Panc1 (cell line): ENCODE data around the gene ONECUT1. TPM values are rescaled to one million over a fixed set of nuclear protein-coding genes. Genes with fewer than 3 reads are reported as not detected.

Source experiments
- ATAC-seq: fragments of 200-7000 bp; cut with Tn5 transposase; 2 replicates; pipeline ENCODE4 v1.9.1; 2020; ENCODE audit warnings: mild to moderate bottlenecking, moderate library complexity
- BruUV-seq: library from RNA; stranded (reverse); fragments of 400-500 nt; replicated peaks from 2 replicates; lab custom pipeline; 2021; lab: Mats Ljungman, UMichigan
- CTCF ChIA-PET: fragments of 300-600 bp; sonication (Branson Sonifier 250); formaldehyde crosslinking; loops from one replicate; lab custom pipeline; 2022; ENCODE audit warnings: antibody characterized with exemption; lab: Charles Lee
- POLR2A ChIA-PET: fragments of 300-600 bp; sonication (Branson Sonifier 250); formaldehyde crosslinking; loops from one replicate; lab custom pipeline; 2022; ENCODE audit warnings: antibody characterized with exemption; lab: Charles Lee
- DNase-seq: peaks from one replicate; pipeline ENCODE4 v3.0.0-alpha.2; 2010; ENCODE audit warnings: low read depth, low spot score
- H3K27ac ChIP-seq: 2 replicates; pipeline ENCODE4 v1.5.1; 2011; ENCODE audit warnings: mild to moderate bottlenecking, low read length, inconsistent platforms
- H3K27me3 ChIP-seq: fragments of 200-500 bp; sonication (Bioruptor generic); 2 replicates; pipeline ENCODE4 v1.6.0; 2014; ENCODE audit warnings: low read length, inconsistent platforms; ENCODE audit not compliant: control insufficient read depth, insufficient read depth
- H3K36me3 ChIP-seq: fragments of 200-500 bp; sonication (Bioruptor generic); 2 replicates; pipeline ENCODE4 v1.5.1; 2014; ENCODE audit warnings: inconsistent platforms, mild to moderate bottlenecking, low read length, moderate library complexity; ENCODE audit not compliant: control insufficient read depth, insufficient read depth
- H3K4me1 ChIP-seq: 2 replicates; pipeline ENCODE4 v1.5.1; 2011; ENCODE audit warnings: inconsistent platforms, mild to moderate bottlenecking, low read length, moderate library complexity; ENCODE audit not compliant: control insufficient read depth, insufficient read depth
- H3K4me3 ChIP-seq, 2 experiments: 2 replicates each; pipeline ENCODE4 v1.5.1; 2011 to 2012; ENCODE audit warnings: low read depth in 2 of 2, low read length in 2 of 2, mild to moderate bottlenecking in 2 of 2, inconsistent platforms in 1 of 2, moderate library complexity in 1 of 2
- H3K9me3 ChIP-seq: fragments of 200-500 bp; sonication (Bioruptor generic); 2 replicates; pipeline ENCODE4 v1.5.1; 2014; ENCODE audit warnings: low read depth, mild to moderate bottlenecking, inconsistent platforms, low read length, moderate library complexity; ENCODE audit not compliant: control insufficient read depth, insufficient read depth
- POLR2AphosphoS5 ChIP-seq: IDR thresholded peaks from 2 replicates; pipeline ENCODE4 v1.6.1; 2012; ENCODE audit warnings: mild to moderate bottlenecking, low read depth, low read length, moderate library complexity
- SIN3A ChIP-seq: IDR thresholded peaks from 2 replicates; pipeline ENCODE4 v1.6.1; 2012; ENCODE audit warnings: low read depth, mild to moderate bottlenecking, low read length, moderate library complexity, borderline replicate concordance; ENCODE audit not compliant: insufficient read depth
- TCF7L2 ChIP-seq: IDR thresholded peaks from 2 replicates; pipeline ENCODE4 v1.6.1; 2011; ENCODE audit warnings: mild to moderate bottlenecking, low read depth, low read length, inconsistent platforms
- in situ Hi-C: cut with HindIII; loops from 2 replicates; pipeline ENCODE4 v1.10.0; 2016; ENCODE audit warnings: low sequenced_read_pairs, low pct_unique_long_range_greater_than_20kb
- intact Hi-C: fragments of 100-400 bp; cut with micrococcal nuclease; formaldehyde crosslinking; loops from one replicate; pipeline ENCODE4 v1.10.0; 2022; ENCODE audit not compliant: unreplicated experiment
- total RNA-seq: library from RNA; stranded (reverse); gene quantifications from one replicate; pipeline ENCODE4 v1.2.1, GENCODE V29; 2021; ENCODE audit not compliant: unreplicated experiment
- TF ChIP-seq, protein P1 (sequence below): fragments of 450-650 bp; IDR thresholded peaks from 2 replicates; pipeline ENCODE4 v1.5.1; 2017; ENCODE audit warnings: mild to moderate bottlenecking
- TF ChIP-seq, protein P2 (sequence below), 2 experiments: IDR thresholded peaks; 2 replicates each; pipeline ENCODE4 v1.6.1; 2011 to 2012; ENCODE audit warnings: low read depth in 2 of 2, control low read depth in 1 of 2, low read length in 1 of 2, mild to moderate bottlenecking in 1 of 2, moderate library complexity in 1 of 2; ENCODE audit not compliant: insufficient read depth in 1 of 2

Gene ONECUT1
- total RNA-seq, 1 experiment from 2014 or later = 0.18 TPM

DNA sequence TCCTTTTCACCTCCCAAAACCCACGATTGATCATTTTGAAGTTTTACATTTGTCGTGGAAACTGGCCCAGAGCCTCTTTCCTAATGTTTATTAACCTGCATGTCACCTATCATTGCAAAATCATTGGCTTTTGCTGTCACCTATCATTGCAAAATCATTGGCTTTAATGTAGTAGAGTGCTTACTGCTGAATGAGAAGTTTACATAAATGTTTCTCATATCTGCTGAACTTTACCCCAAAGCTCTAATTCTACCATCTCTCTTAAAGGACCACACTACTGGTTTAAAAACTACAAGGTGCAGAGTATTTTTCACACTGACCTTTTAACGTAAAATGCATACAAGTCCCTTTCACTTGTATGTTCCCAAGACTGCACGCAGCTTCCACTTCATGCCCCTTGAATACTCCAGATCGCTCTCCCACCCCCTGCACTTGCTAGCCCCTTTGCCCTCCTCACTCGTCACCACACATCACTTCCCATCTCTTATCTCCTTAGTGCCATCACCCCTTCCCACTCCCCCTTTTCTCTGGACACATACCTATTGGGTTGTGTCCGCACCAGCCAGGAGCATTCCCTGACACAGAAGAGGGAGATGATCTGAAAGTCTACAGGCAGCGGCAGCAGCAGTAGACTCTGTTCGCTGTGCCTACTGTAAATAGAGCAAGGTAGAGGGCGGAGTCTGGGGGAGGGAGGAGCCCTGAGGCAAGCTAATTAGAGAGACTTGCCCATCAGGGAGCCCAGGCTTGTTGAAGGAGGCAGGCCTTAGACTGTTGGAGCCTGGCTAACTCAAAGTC is 80.8 kb downstream of the ONECUT1 start:
- no TSS peak for BruUV-seq
- DNase-seq (no peak), ATAC-seq (no peak)
- no peak for TF ChIP-seq SIN3A
- TF ChIP-seq, protein P1, sequence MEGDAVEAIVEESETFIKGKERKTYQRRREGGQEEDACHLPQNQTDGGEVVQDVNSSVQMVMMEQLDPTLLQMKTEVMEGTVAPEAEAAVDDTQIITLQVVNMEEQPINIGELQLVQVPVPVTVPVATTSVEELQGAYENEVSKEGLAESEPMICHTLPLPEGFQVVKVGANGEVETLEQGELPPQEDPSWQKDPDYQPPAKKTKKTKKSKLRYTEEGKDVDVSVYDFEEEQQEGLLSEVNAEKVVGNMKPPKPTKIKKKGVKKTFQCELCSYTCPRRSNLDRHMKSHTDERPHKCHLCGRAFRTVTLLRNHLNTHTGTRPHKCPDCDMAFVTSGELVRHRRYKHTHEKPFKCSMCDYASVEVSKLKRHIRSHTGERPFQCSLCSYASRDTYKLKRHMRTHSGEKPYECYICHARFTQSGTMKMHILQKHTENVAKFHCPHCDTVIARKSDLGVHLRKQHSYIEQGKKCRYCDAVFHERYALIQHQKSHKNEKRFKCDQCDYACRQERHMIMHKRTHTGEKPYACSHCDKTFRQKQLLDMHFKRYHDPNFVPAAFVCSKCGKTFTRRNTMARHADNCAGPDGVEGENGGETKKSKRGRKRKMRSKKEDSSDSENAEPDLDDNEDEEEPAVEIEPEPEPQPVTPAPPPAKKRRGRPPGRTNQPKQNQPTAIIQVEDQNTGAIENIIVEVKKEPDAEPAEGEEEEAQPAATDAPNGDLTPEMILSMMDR = no peak
- TF ChIP-seq, protein P2, sequence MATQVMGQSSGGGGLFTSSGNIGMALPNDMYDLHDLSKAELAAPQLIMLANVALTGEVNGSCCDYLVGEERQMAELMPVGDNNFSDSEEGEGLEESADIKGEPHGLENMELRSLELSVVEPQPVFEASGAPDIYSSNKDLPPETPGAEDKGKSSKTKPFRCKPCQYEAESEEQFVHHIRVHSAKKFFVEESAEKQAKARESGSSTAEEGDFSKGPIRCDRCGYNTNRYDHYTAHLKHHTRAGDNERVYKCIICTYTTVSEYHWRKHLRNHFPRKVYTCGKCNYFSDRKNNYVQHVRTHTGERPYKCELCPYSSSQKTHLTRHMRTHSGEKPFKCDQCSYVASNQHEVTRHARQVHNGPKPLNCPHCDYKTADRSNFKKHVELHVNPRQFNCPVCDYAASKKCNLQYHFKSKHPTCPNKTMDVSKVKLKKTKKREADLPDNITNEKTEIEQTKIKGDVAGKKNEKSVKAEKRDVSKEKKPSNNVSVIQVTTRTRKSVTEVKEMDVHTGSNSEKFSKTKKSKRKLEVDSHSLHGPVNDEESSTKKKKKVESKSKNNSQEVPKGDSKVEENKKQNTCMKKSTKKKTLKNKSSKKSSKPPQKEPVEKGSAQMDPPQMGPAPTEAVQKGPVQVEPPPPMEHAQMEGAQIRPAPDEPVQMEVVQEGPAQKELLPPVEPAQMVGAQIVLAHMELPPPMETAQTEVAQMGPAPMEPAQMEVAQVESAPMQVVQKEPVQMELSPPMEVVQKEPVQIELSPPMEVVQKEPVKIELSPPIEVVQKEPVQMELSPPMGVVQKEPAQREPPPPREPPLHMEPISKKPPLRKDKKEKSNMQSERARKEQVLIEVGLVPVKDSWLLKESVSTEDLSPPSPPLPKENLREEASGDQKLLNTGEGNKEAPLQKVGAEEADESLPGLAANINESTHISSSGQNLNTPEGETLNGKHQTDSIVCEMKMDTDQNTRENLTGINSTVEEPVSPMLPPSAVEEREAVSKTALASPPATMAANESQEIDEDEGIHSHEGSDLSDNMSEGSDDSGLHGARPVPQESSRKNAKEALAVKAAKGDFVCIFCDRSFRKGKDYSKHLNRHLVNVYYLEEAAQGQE (IDR thresholded peaks at IDR 0.05; ENCODE audit: insufficient read depth in 1 of 2, low read depth in 2 of 2, low read length in 1 of 2) = no peak
- no peak for TF ChIP-seq TCF7L2
- no peak for TF ChIP-seq POLR2AphosphoS5
- no peaks in the 10 kb centered on the region for H3K4me1 ChIP-seq
- intact Hi-C loops = no loop called here
- H3K27me3 ChIP-seq = no peaks in the 10 kb centered on the region
- H3K27ac ChIP-seq = no peak overlapping the region
- CTCF ChIA-PET = no interaction called here
- H3K9me3 ChIP-seq = no peaks in the 10 kb centered on the region
- H3K4me3 ChIP-seq = no peak overlapping the region
- no peaks in the 10 kb centered on the region for H3K36me3 ChIP-seq
- POLR2A ChIA-PET = no interaction called here
- in situ Hi-C loops = no loop called here

Other genes starting within 250 kb of the ONECUT1 start
- gene ARPP19, start 221.3 kb downstream of the ONECUT1 start, total RNA-seq = 153 TPM
- gene ATOSA, start 110.9 kb downstream of the ONECUT1 start, total RNA-seq = 18.5 TPM